Endometrial microvascular endothelial cells (primary cell): ENCODE measurements around the gene GSK3B. TPM values are rescaled to one million over a fixed set of nuclear protein-coding genes. Genes with fewer than 3 reads are reported as not detected.

ENCODE experiments used
- in situ Hi-C: cut with HindIII; loops from 2 replicates; pipeline ENCODE4 v1.10.0; 2017; ENCODE audit warnings: low sequenced_read_pairs, low pct_unique_long_range_greater_than_20kb; ENCODE audit errors: inconsistent ontology term
- total RNA-seq: library from RNA; depleted of rRNA; stranded (reverse); fragments of >200 nt; gene quantifications from one replicate; pipeline ENCODE4 v1.2.3, GENCODE V29; 2015; ENCODE audit errors: inconsistent ontology term

Gene GSK3B
- total RNA-seq, 1 donor from 2014 or later, result 45.3 TPM

GRCh38 chr3:119778811-119779210 is 315.4 kb downstream of the GSK3B start:
- in situ Hi-C loops, result no loop called here

GRCh38 chr3:119778176-119778575 is 316.1 kb downstream of the GSK3B start:
- in situ Hi-C loops, result no loop called here

GRCh38 chr3:119776304-119776703 is 317.9 kb downstream of the GSK3B start:
- in situ Hi-C loops, result no loop called here

GRCh38 chr3:119774444-119774843 is 319.8 kb downstream of the GSK3B start:
- in situ Hi-C loops, result no loop called here

Other genes starting within 250 kb of the GSK3B start
- not detected for gene GPR156, start 190.8 kb upstream of the GSK3B start, total RNA-seq